ENCODE results near the gene ZNRF3. TPM values are rescaled to one million over a fixed set of nuclear protein-coding genes. Genes with fewer than 3 reads are reported as not detected.

Gene ZNRF3
- polyA plus RNA-seq, 1 experiment = 1.1 TPM

DNA sequence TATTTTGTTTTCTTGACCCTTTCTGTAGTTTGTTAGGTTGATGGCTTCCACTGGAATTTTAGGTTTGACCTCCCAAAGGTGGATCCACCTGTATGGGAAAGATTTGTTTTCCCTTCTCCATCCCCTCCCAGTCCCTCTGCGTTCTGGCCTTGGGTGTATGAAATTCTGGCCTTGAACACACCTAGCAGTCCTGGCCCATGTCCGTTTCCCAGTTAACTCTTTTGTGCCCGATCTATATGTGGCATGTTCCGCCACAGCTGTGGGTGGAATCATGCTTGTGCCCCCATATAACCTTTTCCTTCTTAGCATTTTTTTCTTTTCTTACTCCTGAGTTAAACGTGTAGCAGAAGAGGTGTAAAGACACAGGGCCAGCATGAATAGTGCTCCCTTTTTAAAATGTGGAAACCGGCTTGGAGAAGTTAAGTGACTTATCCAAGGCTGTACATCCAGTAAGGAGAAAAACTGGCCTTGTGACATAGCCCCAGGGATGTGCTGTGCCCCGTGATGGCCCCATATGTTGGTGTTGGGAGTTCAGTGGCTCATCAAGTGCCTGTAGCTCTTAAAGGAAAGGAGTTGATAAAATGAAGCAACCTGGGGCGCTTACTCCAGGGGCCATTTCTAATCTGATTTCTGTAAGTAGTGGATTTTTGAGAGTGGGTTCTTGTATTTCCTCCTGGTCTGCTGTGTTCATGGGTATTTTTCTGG lies 39.3 kb downstream of the ZNRF3 start:
- Histone ChIP-seq H3K27me3 (ENCODE audit: control insufficient read depth, insufficient read depth, low read length) (no peaks in the 10 kb centered on the region), H3K4me3 (ENCODE audit: low read depth, low read length) (no peak overlapping the region), H3K36me3 (ENCODE audit: control insufficient read depth, insufficient read depth, low read length) (no peaks in the 10 kb centered on the region)
- CTCF ChIA-PET = interaction anchor here (0.6 kb wide), 1 partner anchor 67 kb away, joined by 4 read pairs; no protein-coding TSS in a partner anchor
- POLR2A ChIA-PET = no interaction called here
- TF ChIP-seq CTCF (IDR thresholded peaks at IDR 0.05; ENCODE audit: insufficient read depth, low read depth, low read length) = no peak
- DNase-seq (ENCODE audit: low read depth) = no peak

GRCh38 chr22:28923826-28924732 lies 40.7 kb downstream of the ZNRF3 start:
- ChIA-PET CTCF (interaction anchor here (0.6 kb wide), 1 partner anchor 324 kb away, joined by 3 read pairs; no protein-coding TSS in a partner anchor), POLR2A (no interaction called here)
- DNase-seq (ENCODE audit: low read depth) = no peak
- Histone ChIP-seq H3K27me3 (ENCODE audit: control insufficient read depth, insufficient read depth, low read length) (no peaks in the 10 kb centered on the region), H3K36me3 (ENCODE audit: control insufficient read depth, insufficient read depth, low read length) (no peaks in the 10 kb centered on the region), H3K4me3 (ENCODE audit: low read depth, low read length) (no peak overlapping the region)
- TF ChIP-seq CTCF (IDR thresholded peaks at IDR 0.05; ENCODE audit: insufficient read depth, low read depth, low read length) = no peak

GRCh38 chr22:28925916-28926315 lies 42.5 kb downstream of the ZNRF3 start:
- no peak for TF ChIP-seq CTCF (IDR thresholded peaks at IDR 0.05; ENCODE audit: insufficient read depth, low read depth, low read length)
- no peaks in the 10 kb centered on the region for H3K36me3 ChIP-seq (ENCODE audit: control insufficient read depth, insufficient read depth, low read length)
- ChIA-PET CTCF (interaction anchor here (1.9 kb wide), 1 partner anchor 19 kb away, joined by 4 read pairs; no protein-coding TSS in a partner anchor), POLR2A (no interaction called here)
- no peaks in the 10 kb centered on the region for H3K27me3 ChIP-seq (ENCODE audit: control insufficient read depth, insufficient read depth, low read length)
- no peak for DNase-seq (ENCODE audit: low read depth)
- no peak overlapping the region for H3K4me3 ChIP-seq (ENCODE audit: low read depth, low read length)

DNA sequence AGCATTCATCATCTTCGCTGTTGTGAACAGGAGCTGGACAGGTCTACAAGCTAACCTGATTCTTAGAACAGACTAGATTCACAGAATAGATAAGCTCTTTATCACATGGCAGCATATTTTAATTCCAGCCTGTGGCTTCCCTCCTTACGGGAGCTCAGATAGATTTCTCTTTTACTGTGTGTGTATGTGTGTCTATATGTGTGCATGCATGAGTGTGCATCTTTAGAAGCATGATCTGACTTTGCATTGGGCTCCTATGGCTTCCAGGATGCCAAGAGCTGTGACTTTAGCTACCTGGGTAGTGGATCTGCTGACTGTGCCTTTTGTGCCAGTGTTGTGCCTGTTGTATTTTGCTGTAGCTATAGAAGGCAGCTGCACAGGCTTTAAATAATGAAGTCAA lies 44.3 kb downstream of the ZNRF3 start:
- DNase-seq (ENCODE audit: low read depth) = no peak
- Histone ChIP-seq H3K27me3 (ENCODE audit: control insufficient read depth, insufficient read depth, low read length) (no peaks in the 10 kb centered on the region), H3K36me3 (ENCODE audit: control insufficient read depth, insufficient read depth, low read length) (no peaks in the 10 kb centered on the region), H3K4me3 (ENCODE audit: low read depth, low read length) (no peak overlapping the region)
- ChIA-PET CTCF (interaction anchor here (0.6 to 1.9 kb wide), 5 partner anchors 9 to 29 kb away, joined by 3 to 5 read pairs (median 4); no protein-coding TSS in a partner anchor), POLR2A (no interaction called here)
- TF ChIP-seq CTCF (IDR thresholded peaks at IDR 0.05; ENCODE audit: insufficient read depth, low read depth, low read length) = no peak

- no peak for TF ChIP-seq CTCF (IDR thresholded peaks at IDR 0.05; ENCODE audit: insufficient read depth, low read depth, low read length)
- Histone ChIP-seq H3K27me3 (ENCODE audit: control insufficient read depth, insufficient read depth, low read length) (no peaks in the 10 kb centered on the region), H3K36me3 (ENCODE audit: control insufficient read depth, insufficient read depth, low read length) (no peaks in the 10 kb centered on the region), H3K4me3 (ENCODE audit: low read depth, low read length) (no peak overlapping the region)
- ChIA-PET CTCF (interaction anchor here (1.3 kb wide), 1 partner anchor 11 kb away, joined by 3 read pairs; no protein-coding TSS in a partner anchor), POLR2A (no interaction called here)
- no peak for DNase-seq (ENCODE audit: low read depth)
Measured at GRCh38 chr22:28929197-28929596, 45.8 kb downstream of the ZNRF3 start.

All from BJ (cell line).